H9 (cell line): ENCODE measurements around the gene KIF27. TPM values are rescaled to one million over a fixed set of nuclear protein-coding genes. Genes with fewer than 3 reads are reported as not detected.

Experiments used
- DNase-seq: peaks from one replicate; pipeline ENCODE4 v3.0.0-alpha.2; 2017
- H2AFZ ChIP-seq: one replicate; pipeline ENCODE4 v1.6.1; 2013; ENCODE audit warnings: mild to moderate bottlenecking, low read length, control low read depth, moderate library complexity
- H2AK5ac ChIP-seq: 2 replicates; pipeline ENCODE4 v1.6.1; 2013; ENCODE audit warnings: low read length, control low read depth, mixed read lengths; ENCODE audit not compliant: insufficient read length
- H2BK120ac ChIP-seq: one replicate; pipeline ENCODE4 v1.6.1; 2013; ENCODE audit warnings: low read depth, mild to moderate bottlenecking, low read length, control low read depth, inconsistent platforms; ENCODE audit not compliant: poor library complexity, severe bottlenecking
- H2BK12ac ChIP-seq: 2 replicates; pipeline ENCODE4 v1.6.1; 2013; ENCODE audit warnings: low read length, control low read depth, mixed read lengths, low read depth; ENCODE audit not compliant: insufficient read length
- H2BK15ac ChIP-seq: 2 replicates; pipeline ENCODE4 v1.6.1; 2013; ENCODE audit warnings: low read depth, low read length, control low read depth
- H2BK20ac ChIP-seq: one replicate; pipeline ENCODE4 v1.6.1; 2013; ENCODE audit warnings: low read depth, mild to moderate bottlenecking, low read length, control low read depth, inconsistent platforms; ENCODE audit not compliant: poor library complexity, severe bottlenecking
- H2BK5ac ChIP-seq: 2 replicates; pipeline ENCODE4 v1.6.1; 2013; ENCODE audit warnings: low read length, control low read depth, mixed read lengths; ENCODE audit not compliant: insufficient read length
- H3K14ac ChIP-seq: 2 replicates; pipeline ENCODE4 v1.6.1; 2013; ENCODE audit warnings: low read length, control low read depth; ENCODE audit not compliant: insufficient read depth
- H3K18ac ChIP-seq: 2 replicates; pipeline ENCODE4 v1.6.1; 2013; ENCODE audit warnings: low read depth, mild to moderate bottlenecking, mixed read lengths, low read length, control low read depth; ENCODE audit not compliant: insufficient read length
- H3K23ac ChIP-seq: 2 replicates; pipeline ENCODE4 v1.6.1; 2013; ENCODE audit warnings: low read length, control low read depth, mixed read lengths, low read depth; ENCODE audit not compliant: insufficient read length
- H3K23me2 ChIP-seq: 2 replicates; pipeline ENCODE4 v1.6.1; 2013; ENCODE audit warnings: low read depth, mild to moderate bottlenecking, mixed read lengths, low read length, control low read depth; ENCODE audit not compliant: insufficient read length, poor library complexity, severe bottlenecking
- H3K27ac ChIP-seq: 2 replicates; pipeline ENCODE4 v1.5.1; 2013; ENCODE audit warnings: low read length, control low read depth, mixed read lengths, low read depth; ENCODE audit not compliant: insufficient read length
- H3K27me3 ChIP-seq: 2 replicates; pipeline ENCODE4 v1.6.1; 2013; ENCODE audit warnings: low read length, control low read depth, inconsistent platforms; ENCODE audit not compliant: insufficient read depth
- H3K4ac ChIP-seq: 2 replicates; pipeline ENCODE4 v1.6.1; 2013; ENCODE audit warnings: low read depth, mild to moderate bottlenecking, control low read depth, inconsistent platforms, low read length, moderate library complexity
- H3K4me1 ChIP-seq: 2 replicates; pipeline ENCODE4 v1.6.1; 2013; ENCODE audit warnings: low read length, control low read depth, inconsistent platforms; ENCODE audit not compliant: insufficient read depth
- H3K4me2 ChIP-seq: 2 replicates; pipeline ENCODE4 v1.6.1; 2013; ENCODE audit warnings: low read length, control low read depth, mixed read lengths; ENCODE audit not compliant: insufficient read length, insufficient read depth
- H3K56ac ChIP-seq: 2 replicates; pipeline ENCODE4 v1.6.1; 2013; ENCODE audit warnings: low read depth, mild to moderate bottlenecking, mixed read lengths, low read length, control low read depth; ENCODE audit not compliant: insufficient read length
- H3K79me1 ChIP-seq: 2 replicates; pipeline ENCODE4 v1.6.1; 2013; ENCODE audit warnings: low read depth, mild to moderate bottlenecking, moderate library complexity, low read length, control low read depth, inconsistent platforms; ENCODE audit not compliant: insufficient read depth, poor library complexity, severe bottlenecking
- H3K79me2 ChIP-seq: 2 replicates; pipeline ENCODE4 v1.6.1; 2013; ENCODE audit warnings: low read length, control low read depth, inconsistent platforms; ENCODE audit not compliant: insufficient read depth
- H3K9ac ChIP-seq: 2 replicates; pipeline ENCODE4 v1.6.1; 2013; ENCODE audit warnings: low read length, control low read depth, mixed read lengths; ENCODE audit not compliant: insufficient read length; ENCODE audit errors: extremely low read depth
- H3K9me3 ChIP-seq: one replicate; pipeline ENCODE4 v1.6.1; 2013; ENCODE audit warnings: low read depth, low read length, inconsistent platforms; ENCODE audit not compliant: control insufficient read depth
- H3T11ph ChIP-seq: one replicate; pipeline ENCODE4 v1.6.1; 2013; ENCODE audit warnings: mild to moderate bottlenecking, low read length, control low read depth, inconsistent platforms
- H4K20me1 ChIP-seq: one replicate; pipeline ENCODE4 v1.6.1; 2013; ENCODE audit not compliant: control insufficient read depth, insufficient read length, insufficient read depth
- H4K5ac ChIP-seq: 2 replicates; pipeline ENCODE4 v1.6.1; 2013; ENCODE audit warnings: low read depth, mild to moderate bottlenecking, mixed read lengths, low read length, control low read depth; ENCODE audit not compliant: insufficient read length
- H4K8ac ChIP-seq: replicated peaks from 2 replicates; pipeline ENCODE4 v1.6.1; 2013; ENCODE audit warnings: low read length, control low read depth, mixed read lengths, low read depth; ENCODE audit not compliant: insufficient read length
- H4K91ac ChIP-seq: 2 replicates; pipeline ENCODE4 v1.6.1; 2013; ENCODE audit warnings: low read depth, mild to moderate bottlenecking, moderate library complexity, mixed read lengths, low read length, control low read depth; ENCODE audit not compliant: insufficient read length
- H3K27ac Mint-ChIP-seq, 3 experiments: 2 replicates in 2 of 3; 3 replicates in 1 of 3; pipeline ENCODE4 v1.8.0; 2020 to 2021; ENCODE audit warnings: mixed read lengths in 3 of 3, mild to moderate bottlenecking in 1 of 3, moderate library complexity in 1 of 3
- H3K27me3 Mint-ChIP-seq: 2 replicates; pipeline ENCODE4 v1.8.0; 2021; ENCODE audit warnings: low read depth, mild to moderate bottlenecking, moderate library complexity, mixed read lengths
- H3K36me3 Mint-ChIP-seq, 3 experiments: 2 replicates in 2 of 3; 3 replicates in 1 of 3; pipeline ENCODE4 v1.8.0; 2020 to 2021; ENCODE audit warnings: low read depth in 3 of 3, mixed read lengths in 3 of 3; ENCODE audit not compliant: insufficient read depth in 1 of 3
- H3K4me1 Mint-ChIP-seq, 2 experiments: 2 replicates each; pipeline ENCODE4 v1.8.0; 2020; ENCODE audit warnings: mixed read lengths in 2 of 2
- H3K4me3 Mint-ChIP-seq, 2 experiments: 2 replicates in 1 of 2; 3 replicates in 1 of 2; pipeline ENCODE4 v1.8.0; 2020 to 2021; ENCODE audit warnings: mild to moderate bottlenecking in 2 of 2, mixed read lengths in 2 of 2, moderate library complexity in 1 of 2
- H3K9me3 Mint-ChIP-seq, 2 experiments: 2 replicates in 1 of 2; 3 replicates in 1 of 2; pipeline ENCODE4 v1.8.0; 2020; ENCODE audit warnings: mild to moderate bottlenecking in 2 of 2, mixed read lengths in 2 of 2, moderate library complexity in 1 of 2
- CTCF ChIP-seq: fragments of 200-600 bp; sonication (generic); conservative IDR thresholded peaks from 3 replicates; pipeline ENCODE4 v1.8.0; 2021; ENCODE audit warnings: antibody characterized with exemption, mild to moderate bottlenecking
- WGBS: extraction: QIAGEN DNeasy Blood & Tissue Kit; methylation state at CpG from one replicate; pipeline ENCODE4 v1.1.7; 2013; ENCODE audit warnings: missing lambda C conversion rate, low lambda C conversion rate, mixed read lengths; ENCODE audit not compliant: insufficient read length; ENCODE audit errors: extremely low coverage; 5-methylcytosine and 5-hydroxymethylcytosine counted together
- total RNA-seq: library from RNA; stranded (reverse); gene quantifications from 2 replicates; pipeline ENCODE4 v1.2.1, GENCODE V29; 2021

Gene KIF27
- total RNA-seq, 1 experiment from 2014 or later = 2.9 TPM

GRCh38 chr9:83957248-83957513, 35.9 kb upstream of the KIF27 start:
- H3K27ac Mint-ChIP-seq = peak overlapping the region in 1 of 3 experiments; percentile 93; a peak in 1 of 7 replicates
- peaks cover 2 to 8% of the 10 kb centered on the region in 2 experiments; a peak in 2 of 4 replicates for H3K4me1 Mint-ChIP-seq
- H2AK5ac ChIP-seq = no peak overlapping the region
- H3K4me2 ChIP-seq = peak overlapping the region; percentile 23
- H3K27me3 ChIP-seq = no peaks in the 10 kb centered on the region
- H3K9ac ChIP-seq = no peak overlapping the region
- no peaks in the 10 kb centered on the region for H3K79me1 ChIP-seq
- peak overlapping the region in 1 of 2 experiments; percentile 78; a peak in 3 of 5 replicates for H3K4me3 Mint-ChIP-seq
- no peaks in the 10 kb centered on the region for H3K9me3 Mint-ChIP-seq
- H2AFZ ChIP-seq = no peak overlapping the region
- no peak overlapping the region for H2BK120ac ChIP-seq
- H3K56ac ChIP-seq = no peak overlapping the region
- H3K18ac ChIP-seq = peak overlapping the region; percentile 64
- no peak overlapping the region for H4K8ac ChIP-seq
- no peak overlapping the region for H4K5ac ChIP-seq
- H2BK15ac ChIP-seq = no peak overlapping the region
- H3K4ac ChIP-seq = no peak overlapping the region
- H3K23me2 ChIP-seq = peaks cover 7% of the 10 kb centered on the region
- no peak overlapping the region for H3K23ac ChIP-seq
- no peak for TF ChIP-seq CTCF
- H3K4me1 ChIP-seq = no peaks in the 10 kb centered on the region; the same call in 1 of the 2 replicates
- no peak overlapping the region for H3K14ac ChIP-seq
- H3K9me3 ChIP-seq = no peaks in the 10 kb centered on the region
- H4K91ac ChIP-seq = no peak overlapping the region
- no CpG with 5 or more reads among the region's 4 CpGs for WGBS
- H2BK5ac ChIP-seq = no peak overlapping the region
- no peak overlapping the region for H3T11ph ChIP-seq
- H4K20me1 ChIP-seq = no peaks in the 10 kb centered on the region
- H3K27ac ChIP-seq = no peak overlapping the region
- no peaks in the 10 kb centered on the region for H3K79me2 ChIP-seq
- DNase-seq = no peak
- no peak overlapping the region for H2BK12ac ChIP-seq
- H3K36me3 Mint-ChIP-seq = no peaks in the 10 kb centered on the region; a peak in 2 of 7 replicates
- no peaks in the 10 kb centered on the region for H3K27me3 Mint-ChIP-seq
- no peak overlapping the region for H2BK20ac ChIP-seq
